Measurements from ENCODE around the gene BLNK. TPM values are rescaled to one million over a fixed set of nuclear protein-coding genes. Genes with fewer than 3 reads are reported as not detected.

BLNK gene
- total and polyA plus RNA-seq, 9 of the 15 experiments (the other 6 are each of a cell fraction or from before 2014, with no cell fraction given), result not detected

GRCh38 chr10:96306516-96306915 is 35.1 kb upstream of the BLNK start:
- no peak for DNase-seq (ENCODE audit: extremely low read depth in 1 of 4, low spot score in 3 of 4)
- no peak overlapping the region for H3K27ac ChIP-seq (ENCODE audit: extremely low read depth, low read depth, low read length)
- intact Hi-C loops (cut with micrococcal nuclease) (no loop called here), in situ Hi-C loops (cut with MboI) (no loop called here)
- POLR2A ChIA-PET, result interaction anchor here (1.1 kb wide), 1 partner anchor 11 kb away, joined by 7 read pairs; no protein-coding TSS in a partner anchor
- TF ChIP-seq DPF2 (IDR thresholded peaks at IDR 0.05) (no peak), XRCC3 (IDR thresholded peaks at IDR 0.05) (no peak), MCM5 (IDR thresholded peaks at IDR 0.05; ENCODE audit: low read depth) (no peak), RBM25 (IDR thresholded peaks at IDR 0.05; ENCODE audit: low read depth, low read length, severe bottlenecking) (no peak), ZNF239 (CRISPR knock-in tag; IDR thresholded peaks at IDR 0.05) (no peak)
- TF ChIP-seq, protein P1, sequence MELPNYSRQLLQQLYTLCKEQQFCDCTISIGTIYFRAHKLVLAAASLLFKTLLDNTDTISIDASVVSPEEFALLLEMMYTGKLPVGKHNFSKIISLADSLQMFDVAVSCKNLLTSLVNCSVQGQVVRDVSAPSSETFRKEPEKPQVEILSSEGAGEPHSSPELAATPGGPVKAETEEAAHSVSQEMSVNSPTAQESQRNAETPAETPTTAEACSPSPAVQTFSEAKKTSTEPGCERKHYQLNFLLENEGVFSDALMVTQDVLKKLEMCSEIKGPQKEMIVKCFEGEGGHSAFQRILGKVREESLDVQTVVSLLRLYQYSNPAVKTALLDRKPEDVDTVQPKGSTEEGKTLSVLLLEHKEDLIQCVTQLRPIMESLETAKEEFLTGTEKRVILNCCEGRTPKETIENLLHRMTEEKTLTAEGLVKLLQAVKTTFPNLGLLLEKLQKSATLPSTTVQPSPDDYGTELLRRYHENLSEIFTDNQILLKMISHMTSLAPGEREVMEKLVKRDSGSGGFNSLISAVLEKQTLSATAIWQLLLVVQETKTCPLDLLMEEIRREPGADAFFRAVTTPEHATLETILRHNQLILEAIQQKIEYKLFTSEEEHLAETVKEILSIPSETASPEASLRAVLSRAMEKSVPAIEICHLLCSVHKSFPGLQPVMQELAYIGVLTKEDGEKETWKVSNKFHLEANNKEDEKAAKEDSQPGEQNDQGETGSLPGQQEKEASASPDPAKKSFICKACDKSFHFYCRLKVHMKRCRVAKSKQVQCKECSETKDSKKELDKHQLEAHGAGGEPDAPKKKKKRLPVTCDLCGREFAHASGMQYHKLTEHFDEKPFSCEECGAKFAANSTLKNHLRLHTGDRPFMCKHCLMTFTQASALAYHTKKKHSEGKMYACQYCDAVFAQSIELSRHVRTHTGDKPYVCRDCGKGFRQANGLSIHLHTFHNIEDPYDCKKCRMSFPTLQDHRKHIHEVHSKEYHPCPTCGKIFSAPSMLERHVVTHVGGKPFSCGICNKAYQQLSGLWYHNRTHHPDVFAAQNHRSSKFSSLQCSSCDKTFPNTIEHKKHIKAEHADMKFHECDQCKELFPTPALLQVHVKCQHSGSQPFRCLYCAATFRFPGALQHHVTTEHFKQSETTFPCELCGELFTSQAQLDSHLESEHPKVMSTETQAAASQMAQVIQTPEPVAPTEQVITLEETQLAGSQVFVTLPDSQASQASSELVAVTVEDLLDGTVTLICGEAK (IDR thresholded peaks at IDR 0.05), result no peak
- TF ChIP-seq, protein P1 (CRISPR knock-in tag; IDR thresholded peaks at IDR 0.05), result no peak
- no peak overlapping the region for H3K4me2 ChIP-seq (ENCODE audit: insufficient read depth, low read length)
- H3K9me3 ChIP-seq (replicated peaks; ENCODE audit: control insufficient read depth, insufficient read depth, low read depth, low read length), result no peaks in the 10 kb centered on the region
- no peak overlapping the region for H2AFZ ChIP-seq (ENCODE audit: low read depth, low read length)
- CTCF ChIA-PET (ENCODE audit: low intra/inter-chr PET ratio), result no interaction called here
- no peak for ATAC-seq
- H4K20me1 ChIP-seq (replicated peaks; ENCODE audit: control insufficient read depth, insufficient read depth, low read length), result no peaks in the 10 kb centered on the region
- no peak overlapping the region for H3K4me3 ChIP-seq
- no peaks in the 10 kb centered on the region for H3K36me3 ChIP-seq (ENCODE audit: control insufficient read depth, insufficient read depth, low read length)
- H3K9me1 ChIP-seq (ENCODE audit: control insufficient read depth, insufficient read depth, low read length), result no peaks in the 10 kb centered on the region
- H3K9ac ChIP-seq (ENCODE audit: insufficient read depth in 1 of 2, low read depth in 2 of 2, low read length in 2 of 2), result no peak overlapping the region
- no peak for FAIRE-seq
- H3K4me1 ChIP-seq (replicated peaks in 1 of 2; ENCODE audit: control insufficient read depth in 2 of 2, insufficient read depth in 2 of 2, low read length in 2 of 2), result no peaks in the 10 kb centered on the region
- H3K79me2 ChIP-seq (ENCODE audit: control insufficient read depth, insufficient read depth, low read length), result no peaks in the 10 kb centered on the region
- WGBS (ENCODE audit: insufficient coverage, low coverage, missing lambda C conversion rate), result 6% methylated on average over 8 of the region's 8 CpGs
- H3K27me3 ChIP-seq (ENCODE audit: control insufficient read depth in 2 of 2, insufficient read depth in 2 of 2, low read length in 2 of 2), result peaks cover 0 to 6% of the 10 kb centered on the region in 2 experiments; a peak in 2 of 5 replicates
- BruUV-seq (replicated peaks), result no TSS peak

All from K562 (cell line).